Fibroblast of mammary gland (primary cell): ENCODE results near the gene TOMM40.

Experiments
- DNase-seq: peaks from one replicate; pipeline ENCODE4 v3.0.0-alpha.2; 2010; ENCODE audit warnings: low read depth
- H3K4me3 ChIP-seq: 2 replicates; pipeline ENCODE4 v1.5.1; 2011; ENCODE audit warnings: low read depth, mild to moderate bottlenecking, low read length, moderate library complexity; ENCODE audit not compliant: control insufficient read depth
- TF ChIP-seq, protein P1 (sequence below): conservative IDR thresholded peaks from 2 replicates; pipeline ENCODE4 v1.5.1; 2011; ENCODE audit warnings: low read depth, low read length, inconsistent platforms; ENCODE audit not compliant: control insufficient read depth, insufficient read depth

Gene TOMM40

DNA sequence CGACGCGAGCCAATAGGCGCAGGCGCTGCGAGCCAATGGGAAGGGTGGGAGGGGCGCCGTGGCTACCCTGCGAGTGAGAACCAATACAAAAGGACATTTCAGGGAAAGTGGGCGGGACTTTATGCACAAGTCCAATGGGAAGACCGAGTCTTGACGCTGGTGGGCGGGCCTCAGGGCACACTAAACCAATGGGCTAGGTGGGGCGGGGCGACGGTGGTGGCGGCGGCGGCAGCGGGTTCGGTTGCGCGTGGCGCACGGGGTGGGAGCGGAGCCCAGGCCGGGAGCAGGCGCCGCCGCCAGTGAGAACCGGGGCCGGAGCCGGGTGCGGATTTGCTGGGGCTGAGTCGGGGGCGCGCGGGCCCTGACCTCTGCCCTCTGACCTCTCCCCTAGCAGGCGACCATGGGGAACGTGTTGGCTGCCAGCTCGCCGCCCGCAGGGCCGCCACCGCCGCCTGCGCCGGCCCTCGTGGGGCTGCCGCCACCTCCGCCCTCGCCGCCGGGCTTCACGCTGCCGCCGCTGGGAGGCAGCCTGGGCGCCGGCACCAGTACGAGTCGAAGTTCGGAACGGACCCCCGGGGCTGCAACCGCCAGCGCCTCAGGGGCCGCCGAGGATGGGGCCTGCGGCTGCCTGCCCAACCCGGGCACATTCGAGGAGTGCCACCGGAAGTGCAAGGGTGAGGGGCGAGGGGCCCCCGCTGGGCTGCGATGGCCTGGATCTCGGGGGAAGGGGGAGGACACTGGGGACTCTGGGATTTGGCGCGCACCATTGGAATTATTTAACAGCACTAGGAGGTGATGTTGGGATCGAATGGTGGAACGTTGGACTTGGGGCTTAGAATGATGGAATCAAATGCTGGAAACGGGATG is at the start of gene TOMM40:
TOMM40 (plus strand) TSS at position 239 of the 867 bp plus-strand sequence; CDS start at position 401, 162 bp downstream.
- DNase-seq = no peak
- TF ChIP-seq, protein P1, sequence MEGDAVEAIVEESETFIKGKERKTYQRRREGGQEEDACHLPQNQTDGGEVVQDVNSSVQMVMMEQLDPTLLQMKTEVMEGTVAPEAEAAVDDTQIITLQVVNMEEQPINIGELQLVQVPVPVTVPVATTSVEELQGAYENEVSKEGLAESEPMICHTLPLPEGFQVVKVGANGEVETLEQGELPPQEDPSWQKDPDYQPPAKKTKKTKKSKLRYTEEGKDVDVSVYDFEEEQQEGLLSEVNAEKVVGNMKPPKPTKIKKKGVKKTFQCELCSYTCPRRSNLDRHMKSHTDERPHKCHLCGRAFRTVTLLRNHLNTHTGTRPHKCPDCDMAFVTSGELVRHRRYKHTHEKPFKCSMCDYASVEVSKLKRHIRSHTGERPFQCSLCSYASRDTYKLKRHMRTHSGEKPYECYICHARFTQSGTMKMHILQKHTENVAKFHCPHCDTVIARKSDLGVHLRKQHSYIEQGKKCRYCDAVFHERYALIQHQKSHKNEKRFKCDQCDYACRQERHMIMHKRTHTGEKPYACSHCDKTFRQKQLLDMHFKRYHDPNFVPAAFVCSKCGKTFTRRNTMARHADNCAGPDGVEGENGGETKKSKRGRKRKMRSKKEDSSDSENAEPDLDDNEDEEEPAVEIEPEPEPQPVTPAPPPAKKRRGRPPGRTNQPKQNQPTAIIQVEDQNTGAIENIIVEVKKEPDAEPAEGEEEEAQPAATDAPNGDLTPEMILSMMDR = no peak
- H3K4me3 ChIP-seq = peak within 1 kb of the TSS; percentile 61

DNA sequence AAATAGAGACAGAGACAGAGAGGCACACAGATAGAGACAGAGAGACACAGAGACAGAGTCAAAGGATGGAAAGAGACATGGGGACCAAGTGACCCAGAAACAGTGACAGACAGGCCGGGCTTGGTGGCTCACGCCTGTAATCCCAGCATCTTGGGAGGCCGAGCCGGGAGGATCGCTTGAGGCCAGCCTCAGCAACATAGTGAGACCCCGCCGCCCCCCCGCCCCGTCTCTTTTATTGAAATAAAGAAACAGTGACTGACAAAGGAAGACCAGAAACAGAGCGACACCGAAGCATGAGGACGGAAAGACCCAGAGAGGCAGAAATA is 45.8 kb upstream of the TOMM40 start:
- peak overlapping the region; percentile 68 for H3K4me3 ChIP-seq
- TF ChIP-seq, protein P1 = no peak
- no peak for DNase-seq

GRCh38 chr19:44845612-44846454 is 45.2 kb upstream of the TOMM40 start, which contains the start of gene NECTIN2:
Gene NECTIN2 (plus strand): TSS chr19:44846297. CDS start chr19:44846526, 229 bp downstream.
- H3K4me3 ChIP-seq = peak within 1 kb of the TSS; percentile 94
- peak; percentile 98 for DNase-seq
- TF ChIP-seq, protein P1 = peak; percentile 89

DNA sequence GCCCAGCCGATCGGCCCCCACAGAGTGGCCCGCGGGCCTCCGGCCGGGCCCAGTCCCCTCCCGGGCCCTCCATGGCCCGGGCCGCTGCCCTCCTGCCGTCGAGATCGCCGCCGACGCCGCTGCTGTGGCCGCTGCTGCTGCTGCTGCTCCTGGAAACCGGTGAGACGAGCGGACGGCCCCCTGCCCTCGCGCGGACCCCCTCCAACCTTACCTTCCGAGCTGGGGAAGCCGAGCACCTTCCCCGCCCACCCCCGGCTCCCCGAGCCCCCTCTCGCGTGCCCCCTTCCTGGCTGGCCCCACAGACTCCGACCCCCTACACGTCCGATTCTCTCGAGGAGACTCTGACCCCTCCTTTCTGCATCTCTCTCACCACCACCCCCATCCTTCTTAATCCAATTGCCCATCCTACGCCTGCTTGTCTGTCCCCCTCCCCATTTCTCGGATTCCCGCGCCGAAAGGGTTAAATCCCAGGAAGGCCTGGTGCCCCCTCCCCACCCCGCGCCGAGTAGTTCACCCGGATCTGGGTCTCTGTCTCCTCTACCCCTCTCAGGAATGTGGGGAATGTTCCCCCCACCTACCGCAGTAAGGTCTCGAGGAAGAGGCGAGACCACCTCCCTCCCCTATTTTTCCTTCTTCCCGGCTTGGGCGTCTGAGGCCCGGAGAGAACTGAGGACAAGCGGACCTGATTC is 44.5 kb upstream of the TOMM40 start:
- TF ChIP-seq, protein P1 = no peak
- no peak for DNase-seq
- peak overlapping the region; percentile 94 for H3K4me3 ChIP-seq

GRCh38 chr19:44847144-44848035 is 43.7 kb upstream of the TOMM40 start:
- TF ChIP-seq, protein P1 = no peak
- H3K4me3 ChIP-seq = peak overlapping the region; percentile 94
- DNase-seq = peak; percentile 36
